ACHN (cell line): ENCODE results near the gene ANO1.

Experiments used
- DNase-seq: peaks from one replicate; pipeline ENCODE4 v3.0.0-alpha.2; 2015
- in situ Hi-C: cut with HindIII; loops from 2 replicates; pipeline ENCODE4 v1.10.0; 2017; ENCODE audit warnings: low sequenced_read_pairs, low pct_ligation_motif_present, low pct_unique_long_range_greater_than_20kb

The ANO1 gene

GRCh38 chr11:70068345-70068744 is 9.8 kb upstream of the ANO1 start:
- no peak for DNase-seq
- in situ Hi-C loops: no loop called here

GRCh38 chr11:70068950-70069349 is 9.2 kb upstream of the ANO1 start:
- in situ Hi-C loops: no loop called here

GRCh38 chr11:70070706-70071105 is 7.4 kb upstream of the ANO1 start:
- in situ Hi-C loops: no loop called here
- DNase-seq: no peak

More at GRCh38 chr11:70068950-70069349, 9.2 kb upstream of the ANO1 start:
- DNase-seq: no peak

- in situ Hi-C loops: no loop called here
- no peak for DNase-seq
Measured at GRCh38 chr11:70071996-70072395, 6.1 kb upstream of the ANO1 start.

GRCh38 chr11:70072461-70072860 is 5.7 kb upstream of the ANO1 start:
- DNase-seq: no peak
- in situ Hi-C loops: no loop called here

GRCh38 chr11:70072861-70073755 is 5.0 kb upstream of the ANO1 start:
- in situ Hi-C loops: no loop called here
- DNase-seq: no peak

GRCh38 chr11:70073871-70074371 is 4.2 kb upstream of the ANO1 start:
- in situ Hi-C loops: no loop called here
- no peak for DNase-seq

- DNase-seq: no peak
- in situ Hi-C loops: no loop called here
Measured at GRCh38 chr11:70074746-70075145, 3.4 kb upstream of the ANO1 start.

- in situ Hi-C loops: no loop called here
- no peak for DNase-seq
Measured at GRCh38 chr11:70075836-70076235, 2.3 kb upstream of the ANO1 start.

GRCh38 chr11:70076461-70076931 is 1.6 kb upstream of the ANO1 start:
- DNase-seq: no peak
- in situ Hi-C loops: no loop called here

GRCh38 chr11:70077411-70078094 is 564 bp upstream of the ANO1 start:
- no peak for DNase-seq

GRCh38 chr11:70078781-70079616 is 882 bp downstream of the ANO1 start:
- in situ Hi-C loops: no loop called here

More at GRCh38 chr11:70077411-70078094, 564 bp upstream of the ANO1 start:
- in situ Hi-C loops: no loop called here

GRCh38 chr11:70079691-70080090 is 1.6 kb downstream of the ANO1 start:
- in situ Hi-C loops: no loop called here
- no peak for DNase-seq

More at GRCh38 chr11:70078781-70079616, 882 bp downstream of the ANO1 start:
- DNase-seq: no peak

GRCh38 chr11:70080763-70081162 is 2.6 kb downstream of the ANO1 start:
- no peak for DNase-seq
- in situ Hi-C loops: no loop called here

- in situ Hi-C loops: no loop called here
- peak; percentile 1 for DNase-seq
Measured at GRCh38 chr11:70082829-70083228, 4.7 kb downstream of the ANO1 start.

GRCh38 chr11:70084046-70084984 is 6.2 kb downstream of the ANO1 start:
- no peak for DNase-seq

GRCh38 chr11:70085815-70086769 is 8.0 kb downstream of the ANO1 start:
- in situ Hi-C loops: no loop called here
- DNase-seq: no peak

More at GRCh38 chr11:70084046-70084984, 6.2 kb downstream of the ANO1 start:
- in situ Hi-C loops: no loop called here
